Measurements from ENCODE around the gene CDKN2B. TPM values are rescaled to one million over a fixed set of nuclear protein-coding genes. Genes with fewer than 3 reads are reported as not detected.

The CDKN2B gene
- polyA plus RNA-seq, 1 donor from 2014 or later, result 0.15 TPM

- H3K36me3 ChIP-seq (ENCODE audit: insufficient read depth, low read length), result no peaks in the 10 kb centered on the region
- no peaks in the 10 kb centered on the region for H3F3A ChIP-seq (ENCODE audit: insufficient read depth, low read length, poor library complexity, severe bottlenecking)
- H3K4me3 ChIP-seq (ENCODE audit: low read length), result peak within 1 kb of the TSS; percentile 65
- peaks cover 2% of the 10 kb centered on the region for H3K9me2 ChIP-seq (ENCODE audit: insufficient read depth, low read length)
- H3K27me3 ChIP-seq (ENCODE audit: insufficient read depth, low read depth, low read length), result peaks cover 99% of the 10 kb centered on the region
- H4K20me1 ChIP-seq (ENCODE audit: insufficient read depth), result no peaks in the 10 kb centered on the region
- no peak within 1 kb of the TSS for H2AFZ ChIP-seq (ENCODE audit: low read depth, low read length)
- TF ChIP-seq MXI1 (conservative IDR thresholded peaks at IDR 0.05; ENCODE audit: poor library complexity, severe bottlenecking), result no peak
- no peak for TF ChIP-seq CTCF (IDR thresholded peaks at IDR 0.05; ENCODE audit: poor library complexity, severe bottlenecking)
- no peak for TF ChIP-seq TAF1 (IDR thresholded peaks at IDR 0.05; ENCODE audit: low read depth)
- no peak for TF ChIP-seq POLR2AphosphoS5 (IDR thresholded peaks at IDR 0.05)
- no peak for TF ChIP-seq EZH2 (IDR thresholded peaks at IDR 0.05; ENCODE audit: borderline replicate concordance, insufficient read depth, low read length, poor library complexity, severe bottlenecking)
- no peak for TF ChIP-seq REST (IDR thresholded peaks at IDR 0.05; ENCODE audit: borderline replicate concordance)
- TF ChIP-seq EP300 (conservative IDR thresholded peaks at IDR 0.05; ENCODE audit: poor library complexity, severe bottlenecking), result no peak
- H3K79me2 ChIP-seq (replicated peaks; ENCODE audit: insufficient read depth, low read length), result no peaks in the 10 kb centered on the region
- H3K4me2 ChIP-seq (ENCODE audit: low read length), result peak within 1 kb of the TSS; percentile 70
- H3K27ac ChIP-seq (ENCODE audit: low read length), result no peak within 1 kb of the TSS
- H3K9ac ChIP-seq (ENCODE audit: low read length), result no peak within 1 kb of the TSS
- no peaks in the 10 kb centered on the region for H3K9me3 ChIP-seq (ENCODE audit: low read length)
Observed at GRCh38 chr9:21993893-21994555, 15.1 kb downstream of the CDKN2B start, which contains the start of gene CDKN2A. Gene CDKN2A (minus strand): TSS chr9:21994392.

- no peak for TF ChIP-seq EP300 (conservative IDR thresholded peaks at IDR 0.05; ENCODE audit: poor library complexity, severe bottlenecking)
- TF ChIP-seq REST (IDR thresholded peaks at IDR 0.05; ENCODE audit: borderline replicate concordance), result no peak
- TF ChIP-seq SMC3 (conservative IDR thresholded peaks at IDR 0.05; ENCODE audit: poor library complexity), result no peak
- TF ChIP-seq MXI1 (conservative IDR thresholded peaks at IDR 0.05; ENCODE audit: poor library complexity, severe bottlenecking), result no peak
- TF ChIP-seq CTCF (IDR thresholded peaks at IDR 0.05; ENCODE audit: poor library complexity, severe bottlenecking), result no peak
- TF ChIP-seq RAD21 (conservative IDR thresholded peaks at IDR 0.05), result no peak
- TF ChIP-seq TAF1 (IDR thresholded peaks at IDR 0.05; ENCODE audit: low read depth), result no peak
- TF ChIP-seq POLR2AphosphoS5 (IDR thresholded peaks at IDR 0.05), result no peak
- no peak for TF ChIP-seq EZH2 (IDR thresholded peaks at IDR 0.05; ENCODE audit: borderline replicate concordance, insufficient read depth, low read length, poor library complexity, severe bottlenecking)
- no peaks in the 10 kb centered on the region for H3K79me2 ChIP-seq (replicated peaks; ENCODE audit: insufficient read depth, low read length)
- H3K27ac ChIP-seq (ENCODE audit: low read length), result no peak overlapping the region
- no peaks in the 10 kb centered on the region for H3F3A ChIP-seq (ENCODE audit: insufficient read depth, low read length, poor library complexity, severe bottlenecking)
- H3K9me3 ChIP-seq (ENCODE audit: low read length), result no peaks in the 10 kb centered on the region
- peaks cover 2% of the 10 kb centered on the region for H3K9me2 ChIP-seq (ENCODE audit: insufficient read depth, low read length)
- no peak overlapping the region for H3K9ac ChIP-seq (ENCODE audit: low read length)
- H4K20me1 ChIP-seq (ENCODE audit: insufficient read depth), result no peaks in the 10 kb centered on the region
- H3K36me3 ChIP-seq (ENCODE audit: insufficient read depth, low read length), result no peaks in the 10 kb centered on the region
- H2AFZ ChIP-seq (ENCODE audit: low read depth, low read length), result no peak overlapping the region
- H3K4me3 ChIP-seq (ENCODE audit: low read length), result no peak overlapping the region
- H3K27me3 ChIP-seq (ENCODE audit: insufficient read depth, low read depth, low read length), result peaks cover 99% of the 10 kb centered on the region
- H3K4me2 ChIP-seq (ENCODE audit: low read length), result no peak overlapping the region
Observed at GRCh38 chr9:21993007-21993406, 16.1 kb downstream of the CDKN2B start.

Measured in neural cell (in vitro differentiated cells).